ENCODE results near the gene IL12A. TPM values are rescaled to one million over a fixed set of nuclear protein-coding genes. Genes with fewer than 3 reads are reported as not detected.

Gene IL12A
- total RNA-seq, 1 experiment from 2014 or later: 8.3 TPM

DNA sequence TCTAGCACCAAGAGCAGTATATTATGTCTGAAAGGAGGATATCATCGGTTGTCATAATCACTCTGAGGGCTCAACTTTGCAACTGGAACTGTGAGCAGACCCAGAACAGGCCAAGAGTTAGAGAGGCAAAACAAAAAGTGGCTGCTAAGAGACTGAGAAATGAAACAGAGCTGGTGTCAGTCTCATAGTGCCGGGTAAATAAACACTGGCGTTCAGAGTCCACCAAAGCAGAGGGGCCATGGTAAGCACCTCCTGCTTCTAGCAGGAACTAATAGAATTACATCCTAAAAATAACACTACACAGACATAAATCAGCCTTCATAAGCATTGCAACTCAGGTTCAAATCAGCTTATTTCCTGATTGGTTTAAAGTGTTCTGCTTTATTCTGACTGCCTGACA, 10.3 kb upstream of the IL12A start:
- no peaks in the 10 kb centered on the region for H3K79me2 ChIP-seq (ENCODE audit: low read length)
- H3K9me2 ChIP-seq (replicated peaks; ENCODE audit: low read length): no peaks in the 10 kb centered on the region
- H3K36me3 ChIP-seq (ENCODE audit: low read depth, low read length): no peaks in the 10 kb centered on the region
- CTCF ChIA-PET: no interaction called here
- no peak overlapping the region for H3K27ac ChIP-seq (ENCODE audit: low read length)
- no peaks in the 10 kb centered on the region for H4K20me1 ChIP-seq (ENCODE audit: low read length)
- ATAC-seq: no peak
- no peaks in the 10 kb centered on the region for H3K4me1 ChIP-seq (ENCODE audit: insufficient read depth, low read length)
- H3K4me3 ChIP-seq (ENCODE audit: low read length): no peak overlapping the region
- no peaks in the 10 kb centered on the region for H3K27me3 ChIP-seq (ENCODE audit: low read length)
- no peaks in the 10 kb centered on the region for H3K9me3 ChIP-seq (ENCODE audit: low read length)
- intact Hi-C loops (cut with micrococcal nuclease): no loop called here
- POLR2A ChIA-PET (ENCODE audit: unreplicated experiment): no interaction called here
- H3K4me2 ChIP-seq (ENCODE audit: low read length): no peak overlapping the region
- H3K9ac ChIP-seq (ENCODE audit: low read length): no peak overlapping the region
- TF ChIP-seq CTCF (conservative IDR thresholded peaks at IDR 0.05; ENCODE audit: low read depth, low read length) (no peak), EZH2 (IDR thresholded peaks at IDR 0.05; ENCODE audit: low read length, unreplicated experiment) (no peak), EZH2phosphoT487 (IDR thresholded peaks at IDR 0.05; ENCODE audit: borderline replicate concordance, low read length) (no peak)
- no peak for DNase-seq
- H2AFZ ChIP-seq (ENCODE audit: low read length): no peak overlapping the region
- no peaks in the 10 kb centered on the region for H3F3A ChIP-seq (ENCODE audit: low read length, unreplicated experiment)
- no TSS peak for BruUV-seq (replicated peaks)

GRCh38 chr3:159978918-159979703, 9.5 kb upstream of the IL12A start:
- DNase-seq (no peak), ATAC-seq (no peak)
- H3K36me3 ChIP-seq (ENCODE audit: low read depth, low read length): no peaks in the 10 kb centered on the region
- no peak overlapping the region for H3K4me2 ChIP-seq (ENCODE audit: low read length)
- no peak overlapping the region for H3K4me3 ChIP-seq (ENCODE audit: low read length)
- H3K9me2 ChIP-seq (replicated peaks; ENCODE audit: low read length): no peaks in the 10 kb centered on the region
- CTCF ChIA-PET: interaction anchor here (0.7 kb wide), 1 partner anchor 8 kb away, joined by 3 read pairs; no protein-coding TSS in a partner anchor
- no peak overlapping the region for H3K27ac ChIP-seq (ENCODE audit: low read length)
- no peaks in the 10 kb centered on the region for H3F3A ChIP-seq (ENCODE audit: low read length, unreplicated experiment)
- intact Hi-C loops (cut with micrococcal nuclease): no loop called here
- H2AFZ ChIP-seq (ENCODE audit: low read length): no peak overlapping the region
- no peaks in the 10 kb centered on the region for H3K27me3 ChIP-seq (ENCODE audit: low read length)
- TF ChIP-seq EZH2phosphoT487 (IDR thresholded peaks at IDR 0.05; ENCODE audit: borderline replicate concordance, low read length) (no peak), EZH2 (IDR thresholded peaks at IDR 0.05; ENCODE audit: low read length, unreplicated experiment) (no peak), CTCF (conservative IDR thresholded peaks at IDR 0.05; ENCODE audit: low read depth, low read length) (no peak)
- POLR2A ChIA-PET (ENCODE audit: unreplicated experiment): no interaction called here
- no peaks in the 10 kb centered on the region for H4K20me1 ChIP-seq (ENCODE audit: low read length)
- H3K79me2 ChIP-seq (ENCODE audit: low read length): no peaks in the 10 kb centered on the region
- BruUV-seq (replicated peaks): no TSS peak
- H3K9ac ChIP-seq (ENCODE audit: low read length): no peak overlapping the region
- H3K9me3 ChIP-seq (ENCODE audit: low read length): no peaks in the 10 kb centered on the region
- no peaks in the 10 kb centered on the region for H3K4me1 ChIP-seq (ENCODE audit: insufficient read depth, low read length)

GRCh38 chr3:159982442-159982974, 6.1 kb upstream of the IL12A start:
- Histone ChIP-seq H3F3A (ENCODE audit: low read length, unreplicated experiment) (no peaks in the 10 kb centered on the region), H3K27ac (ENCODE audit: low read length) (no peak overlapping the region), H3K4me1 (ENCODE audit: insufficient read depth, low read length) (peaks cover 3% of the 10 kb centered on the region; the same call in 1 of the 2 replicates), H2AFZ (ENCODE audit: low read length) (no peak overlapping the region), H3K79me2 (ENCODE audit: low read length) (no peaks in the 10 kb centered on the region), H4K20me1 (ENCODE audit: low read length) (no peaks in the 10 kb centered on the region), H3K9ac (ENCODE audit: low read length) (no peak overlapping the region), H3K27me3 (ENCODE audit: low read length) (no peaks in the 10 kb centered on the region), H3K4me3 (ENCODE audit: low read length) (no peak overlapping the region), H3K9me2 (replicated peaks; ENCODE audit: low read length) (no peaks in the 10 kb centered on the region), H3K36me3 (ENCODE audit: low read depth, low read length) (no peaks in the 10 kb centered on the region), H3K9me3 (ENCODE audit: low read length) (no peaks in the 10 kb centered on the region), H3K4me2 (ENCODE audit: low read length) (no peak overlapping the region)
- BruUV-seq (replicated peaks): no TSS peak
- no peak for DNase-seq
- ATAC-seq: no peak
- ChIA-PET POLR2A (ENCODE audit: unreplicated experiment) (no interaction called here), CTCF (interaction anchor here (0.6 to 1.0 kb wide), 4 partner anchors 53 to 217 kb away, joined by 3 to 6 read pairs (median 5); no protein-coding TSS in a partner anchor)
- intact Hi-C loops (cut with micrococcal nuclease): loop anchor here (2.0 kb wide), 1 partner anchor 38 kb away; no protein-coding TSS in a partner anchor
- TF ChIP-seq CTCF (conservative IDR thresholded peaks at IDR 0.05; ENCODE audit: low read depth, low read length) (no peak), EZH2 (IDR thresholded peaks at IDR 0.05; ENCODE audit: low read length, unreplicated experiment) (no peak), EZH2phosphoT487 (IDR thresholded peaks at IDR 0.05; ENCODE audit: borderline replicate concordance, low read length) (no peak)

All from PC-3 (cell line).